Medulla oblongata (tissue), 1 donor: Measurements from ENCODE around the gene EXOC3L4.

Experiments
- DNase-seq: peaks from one replicate; pipeline ENCODE4 v3.0.0-alpha.2; 2015; ENCODE audit errors: extremely low spot score

EXOC3L4 gene

GRCh38 chr14:103070971-103071542 lies 23.5 kb upstream of the EXOC3L4 start:
- no peak for DNase-seq

GRCh38 chr14:103071544-103072251 lies 22.8 kb upstream of the EXOC3L4 start:
- DNase-seq = no peak

DNA sequence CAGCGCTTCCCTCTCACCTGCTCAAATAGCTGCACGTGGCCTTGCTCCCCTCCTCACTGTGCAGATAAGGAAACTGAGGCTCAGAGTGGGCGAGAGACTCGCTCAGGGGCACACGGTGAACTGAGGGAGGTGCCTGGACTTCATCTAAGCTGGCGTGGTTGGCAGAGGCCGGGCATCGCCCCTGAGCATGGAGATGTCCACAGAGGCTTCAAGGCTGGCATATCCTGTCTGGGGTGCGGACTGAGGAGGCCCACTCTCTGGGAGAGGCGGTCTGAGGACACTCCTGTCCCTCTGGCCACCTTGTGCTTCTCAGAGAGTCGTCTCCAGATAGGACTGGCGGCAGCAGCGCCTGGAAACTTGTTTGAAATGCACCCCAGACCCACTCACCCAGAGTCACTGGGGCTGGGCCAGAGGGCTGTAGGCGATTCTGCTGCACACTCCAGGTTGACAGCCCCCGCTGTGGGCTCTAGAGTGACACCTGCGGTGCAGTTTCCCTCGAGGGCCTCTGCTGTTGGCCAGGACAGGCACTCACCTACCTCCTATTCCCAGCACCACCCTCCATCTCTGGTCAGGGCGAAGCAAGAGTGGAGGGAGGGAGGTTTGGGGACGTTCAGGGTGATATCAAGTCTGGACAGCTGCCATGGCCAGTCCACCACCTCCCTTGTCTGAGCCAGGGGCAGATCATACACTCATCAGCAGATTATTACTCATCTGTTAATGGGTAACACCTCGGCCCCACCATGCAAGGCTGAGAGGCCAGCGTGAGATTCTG lies 21.7 kb upstream of the EXOC3L4 start:
- no peak for DNase-seq

DNA sequence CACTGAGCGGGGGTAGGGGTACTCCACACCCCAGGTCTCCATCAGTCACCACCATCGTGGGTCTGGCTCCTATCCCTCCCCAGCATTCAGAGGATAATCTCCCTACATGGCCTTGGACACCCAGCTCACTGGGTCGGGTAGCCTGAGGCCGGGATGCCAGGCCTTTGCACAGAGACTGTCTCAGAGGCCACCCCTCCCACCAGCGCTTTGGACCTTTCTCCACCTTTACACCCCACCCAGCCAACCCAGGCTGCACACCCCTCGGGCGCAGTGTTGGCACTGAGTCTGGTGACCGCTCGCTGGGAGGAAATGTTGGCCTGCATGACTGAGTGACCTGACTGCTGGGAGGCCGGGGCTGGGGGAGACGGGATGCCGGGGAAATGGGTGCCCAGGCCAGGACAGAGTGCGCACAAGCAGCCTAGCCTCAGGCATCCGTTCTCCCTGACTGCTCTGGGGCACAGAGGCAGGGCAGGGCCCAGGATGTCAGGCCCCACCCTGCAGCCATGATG lies 21.1 kb upstream of the EXOC3L4 start:
- DNase-seq = no peak

DNA sequence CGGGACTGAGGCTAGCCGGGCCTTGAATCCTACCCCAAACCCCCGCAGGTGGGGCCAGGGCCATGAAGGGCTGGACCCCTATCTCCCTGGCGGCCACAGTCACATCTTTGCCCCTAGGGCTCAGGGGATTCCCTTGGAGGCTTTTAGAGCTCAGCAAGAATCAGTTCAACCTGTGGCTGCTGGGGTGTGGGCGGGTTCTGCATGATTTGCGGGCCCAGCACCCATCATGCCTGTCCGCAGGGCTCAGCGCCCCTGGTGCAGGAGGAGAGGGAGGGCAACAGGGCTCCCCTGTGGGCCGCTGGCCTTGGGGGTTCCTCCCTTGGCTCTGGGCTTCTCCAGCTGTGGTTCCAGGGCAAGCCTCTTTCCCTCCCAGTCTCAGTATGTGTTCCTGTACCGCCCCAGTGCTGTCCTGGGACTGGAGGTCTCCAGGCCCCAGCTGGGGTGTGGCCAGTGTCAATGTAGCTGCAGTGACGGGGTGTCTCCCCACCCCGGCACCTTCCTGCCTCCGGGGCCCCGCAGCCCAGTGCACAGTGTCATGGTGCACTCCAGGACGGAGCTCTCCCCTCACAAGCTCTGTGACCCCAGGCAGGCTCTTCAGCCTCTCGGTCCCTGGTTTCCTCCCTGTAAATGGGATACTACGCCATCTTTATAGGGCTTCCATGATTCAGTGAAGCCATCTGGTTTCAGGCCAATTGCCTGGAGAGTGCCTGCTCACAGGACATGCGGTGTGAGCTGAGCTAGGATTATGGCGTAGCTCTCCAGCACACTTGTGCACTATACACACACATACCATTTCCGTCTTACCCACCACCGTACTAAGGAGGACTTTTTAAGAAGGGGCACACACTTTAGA lies 20.4 kb upstream of the EXOC3L4 start:
- no peak for DNase-seq

DNA sequence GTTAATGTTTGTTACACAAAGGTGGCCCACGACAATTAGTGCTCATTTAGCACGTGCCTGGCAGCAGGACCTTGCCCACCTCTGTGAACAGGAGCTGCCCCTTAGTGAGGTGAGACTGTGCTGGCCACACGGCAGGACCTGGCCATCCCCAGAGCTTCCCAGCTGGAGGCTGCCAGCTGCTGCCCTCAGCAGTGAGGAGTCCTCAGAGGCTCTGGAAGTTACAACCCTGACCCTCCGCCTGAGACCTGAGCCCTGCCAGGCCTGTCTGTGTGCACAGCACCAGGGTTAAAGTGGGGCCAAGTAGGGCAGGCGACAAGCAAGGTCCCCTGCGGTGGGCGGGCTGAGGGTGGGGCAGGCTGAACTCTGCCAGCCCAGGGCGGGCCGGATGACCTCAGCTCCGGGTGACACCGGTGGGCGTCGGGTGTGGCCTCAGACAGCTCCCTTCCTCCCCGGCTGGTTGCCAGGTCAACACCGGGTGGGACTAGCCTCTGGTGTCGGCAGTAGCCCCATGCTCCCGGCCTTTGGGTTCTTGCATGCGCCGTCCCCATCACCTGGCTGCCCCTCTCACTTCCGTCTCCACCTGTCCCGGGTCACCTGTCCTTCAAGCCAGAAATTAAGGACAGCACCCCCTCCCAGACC lies 19.7 kb upstream of the EXOC3L4 start:
- no peak for DNase-seq

DNA sequence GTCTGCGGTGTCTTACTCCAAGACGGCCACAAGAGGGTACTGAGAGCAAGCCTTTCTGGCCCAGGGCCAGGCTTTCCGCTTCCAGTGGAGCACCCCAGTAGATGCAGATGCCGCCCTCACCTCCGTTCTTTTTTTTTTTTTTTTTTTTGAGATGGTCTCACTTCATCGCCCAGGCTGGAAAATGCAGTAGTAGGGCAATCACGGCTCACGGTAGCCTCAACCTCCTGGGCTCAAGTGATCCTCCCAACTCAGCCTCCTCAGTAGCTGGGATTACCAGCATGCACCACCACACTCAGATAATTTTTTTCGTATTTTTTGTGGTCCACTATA lies 16.1 kb upstream of the EXOC3L4 start:
- DNase-seq = peak; percentile 88

- no peak for DNase-seq
These were observed 15.5 kb upstream of the EXOC3L4 start for GRCh38 chr14:103078860-103079587.

DNA sequence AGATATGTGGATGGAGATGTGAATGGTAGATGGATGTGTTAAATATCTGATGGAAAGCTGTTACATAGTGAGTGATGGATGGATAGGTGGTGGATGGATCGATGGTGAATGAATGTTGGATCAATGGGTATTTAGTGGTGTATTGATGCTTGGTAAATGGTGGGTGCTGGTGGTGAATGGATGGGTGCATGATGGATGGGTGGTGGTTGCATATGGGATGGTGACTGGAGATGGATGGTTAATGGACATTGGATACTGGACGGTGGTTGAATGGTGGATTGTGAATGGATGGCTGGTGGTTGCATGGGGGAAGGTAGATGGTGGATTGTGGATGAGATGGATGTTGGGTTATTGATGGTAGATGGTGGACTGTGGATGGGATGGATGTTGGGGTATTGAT lies 12.6 kb upstream of the EXOC3L4 start:
- no peak for DNase-seq

DNA sequence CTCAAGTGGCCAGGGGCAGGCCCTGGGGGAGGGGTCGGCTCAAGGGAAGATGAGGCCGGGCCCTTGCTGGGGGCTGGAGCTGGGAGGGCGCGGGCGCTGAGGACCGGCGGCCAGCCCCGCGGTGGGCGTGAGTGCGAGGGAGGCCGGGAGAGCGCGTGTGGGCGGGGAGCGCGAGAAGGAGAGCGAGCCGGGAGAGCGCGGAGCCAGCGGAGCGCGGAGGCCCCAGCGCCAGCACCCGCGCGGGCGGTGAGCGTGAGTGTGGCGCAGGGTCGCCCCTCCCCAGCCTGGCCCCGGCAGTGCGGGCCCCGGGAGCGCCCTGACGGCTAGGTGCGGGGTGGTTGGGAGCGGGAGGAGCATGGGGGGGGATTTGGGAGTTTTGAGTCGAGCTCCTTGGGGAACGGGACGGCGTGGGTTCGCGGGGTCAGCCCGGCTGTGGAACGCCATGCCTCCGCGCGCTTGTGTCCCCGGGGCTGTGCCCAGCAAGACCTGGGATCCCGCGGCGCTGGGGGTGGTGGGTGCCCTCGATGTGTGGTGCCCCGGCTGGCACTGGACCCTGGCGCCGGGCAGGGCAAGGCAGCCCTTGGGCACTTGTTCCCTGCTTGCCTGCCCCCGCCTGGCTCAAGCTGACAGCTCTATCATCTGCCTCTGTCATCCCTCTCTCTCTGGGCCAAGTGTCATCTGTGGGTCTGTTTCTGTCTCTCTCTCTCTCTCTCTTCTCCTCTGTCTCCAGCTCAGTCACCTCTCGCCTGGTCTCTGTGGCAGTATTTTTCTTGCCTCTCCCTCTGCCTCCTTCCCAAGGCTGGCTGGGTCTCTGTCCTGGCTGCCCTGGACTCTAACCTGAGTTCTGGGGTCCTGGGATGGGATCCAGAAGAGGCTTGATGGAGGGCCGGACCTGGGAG lies 10.3 kb upstream of the EXOC3L4 start, which contains the start of gene LBHD2:
Gene LBHD2 (plus strand): TSS at position 190 of the 899 bp plus-strand sequence. CDS start 1,803 bp downstream, outside the sequence.
- no peak for DNase-seq

DNA sequence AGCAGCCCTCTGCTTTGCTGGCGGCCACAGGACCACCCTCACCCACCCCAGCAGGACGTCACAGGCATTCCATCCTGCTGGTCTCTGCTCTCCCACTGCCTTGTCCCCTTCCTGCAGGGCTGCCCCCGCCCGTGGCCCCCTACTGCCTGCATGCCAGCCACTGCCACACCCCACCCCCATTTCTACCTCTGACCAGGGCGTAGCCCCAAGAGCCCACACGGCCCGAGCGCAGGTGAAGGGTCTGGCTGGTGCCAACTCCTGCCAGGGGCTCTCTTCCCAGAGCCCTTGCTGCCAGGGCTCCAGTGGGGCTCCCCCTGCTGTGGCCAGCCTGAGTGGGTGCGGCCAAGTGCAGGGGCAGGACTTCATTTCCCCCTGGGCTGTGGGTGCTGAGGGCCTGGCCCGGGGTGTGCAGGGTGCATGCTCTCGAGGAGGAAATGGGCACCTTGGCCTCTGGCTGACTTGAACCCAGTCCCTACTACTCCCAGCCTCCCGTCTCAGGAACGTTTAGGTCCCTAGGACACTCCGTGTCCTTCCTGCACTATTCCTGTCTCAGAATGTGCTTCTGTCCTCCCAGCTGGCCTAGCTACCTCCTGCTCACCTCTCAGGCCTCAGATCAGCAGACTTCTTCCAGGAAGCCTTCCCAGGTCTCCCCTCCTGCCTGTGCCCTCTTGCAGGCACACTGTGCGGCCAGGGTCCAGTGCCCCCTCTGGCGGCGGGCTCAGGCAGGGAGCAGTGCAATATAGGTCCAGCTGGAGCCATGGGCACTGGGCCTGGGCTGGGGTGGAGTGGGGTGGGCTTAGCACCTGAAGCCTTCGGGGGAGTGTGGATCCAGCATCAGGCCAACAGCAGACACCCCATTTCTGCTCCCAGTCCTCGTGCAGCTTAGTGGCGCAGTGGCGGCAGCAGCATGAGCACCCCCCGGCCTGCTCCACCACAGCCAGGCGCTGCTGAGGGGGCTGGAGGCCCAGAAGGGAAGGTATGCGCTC lies 9.1 kb upstream of the EXOC3L4 start:
- no peak for DNase-seq

GRCh38 chr14:103086771-103087342 lies 7.7 kb upstream of the EXOC3L4 start:
- no peak for DNase-seq

DNA sequence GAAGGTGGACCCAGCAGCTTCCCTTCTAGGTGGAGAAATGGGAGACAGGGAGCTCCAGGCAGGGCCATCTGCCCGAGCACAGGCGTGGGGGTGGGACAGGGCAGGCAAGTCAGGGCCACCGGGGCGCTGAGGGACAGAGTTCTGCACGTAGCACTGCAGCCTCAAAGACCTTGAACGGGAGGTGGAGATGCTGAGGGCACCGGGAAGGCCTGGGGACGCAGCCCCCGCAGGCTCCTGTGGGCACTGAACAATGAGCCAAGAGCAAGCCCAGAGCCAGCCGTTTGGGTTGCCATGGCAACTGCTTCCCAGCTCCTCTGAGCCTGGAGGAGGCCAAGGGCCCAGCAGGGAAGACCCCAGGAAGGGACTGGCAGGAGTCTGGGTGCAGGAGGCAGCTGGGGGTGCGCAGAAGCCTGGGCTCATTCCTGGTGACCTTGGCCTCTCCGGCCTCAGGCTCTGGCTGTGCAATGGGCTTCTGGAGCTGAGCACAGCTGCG lies 7.1 kb upstream of the EXOC3L4 start:
- no peak for DNase-seq

DNA sequence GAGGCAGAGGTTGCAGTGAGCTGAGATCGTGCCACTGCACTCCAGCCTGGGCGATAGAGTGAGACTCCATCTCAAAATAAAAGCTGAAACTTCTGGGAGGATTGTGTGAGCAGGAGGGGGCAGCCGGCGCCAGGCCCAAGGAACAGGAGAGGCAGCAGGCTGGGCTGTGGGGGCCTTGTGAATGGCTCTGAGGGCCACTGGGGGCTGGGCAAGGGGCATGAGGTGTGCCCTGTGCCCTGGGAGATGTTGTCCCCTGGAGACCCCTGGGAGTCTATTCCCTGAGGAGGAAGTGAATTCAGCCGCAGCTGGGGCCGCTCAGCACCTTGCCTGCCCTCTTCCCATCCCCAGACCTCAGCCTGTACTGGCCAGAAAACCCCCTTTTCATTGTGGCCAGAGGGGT lies 5.6 kb upstream of the EXOC3L4 start:
- DNase-seq = no peak

- DNase-seq = no peak
These were observed 4.9 kb upstream of the EXOC3L4 start for GRCh38 chr14:103089386-103090335.

DNA sequence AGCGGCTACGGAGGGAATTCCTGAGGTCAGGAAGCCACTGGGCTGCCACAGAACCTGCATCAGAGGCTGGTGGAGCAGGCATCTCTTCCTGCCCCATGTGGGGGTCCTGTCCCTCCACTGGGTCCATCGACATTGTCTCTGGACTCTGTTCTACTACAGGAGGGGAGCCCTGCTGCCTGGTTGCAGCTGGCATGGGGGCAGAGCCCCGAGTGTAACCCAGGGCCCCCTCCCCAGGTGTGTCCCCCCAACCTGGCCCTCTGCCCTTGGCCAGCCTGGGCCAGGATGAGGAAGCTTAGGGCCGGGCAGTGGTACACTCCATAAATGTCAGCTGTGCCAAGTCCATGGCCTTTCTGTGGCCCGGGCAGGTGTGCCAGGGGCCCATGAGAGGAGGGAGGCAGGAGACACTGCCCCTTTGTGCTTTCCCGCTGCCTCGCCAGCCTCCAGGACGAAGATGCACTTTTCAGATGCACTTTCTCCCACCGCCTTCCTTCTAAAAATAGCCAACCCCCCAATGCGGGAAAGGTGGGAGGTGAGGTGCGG lies 4.0 kb upstream of the EXOC3L4 start:
- no peak for DNase-seq
